ENCODE results near the gene EDRF1.
"Not testable (repeated sequence)": the region's sequence is repeated elsewhere in the genome, so short reads cannot be mapped to it uniquely, and the experiment has no call there.

The EDRF1 gene

DNA sequence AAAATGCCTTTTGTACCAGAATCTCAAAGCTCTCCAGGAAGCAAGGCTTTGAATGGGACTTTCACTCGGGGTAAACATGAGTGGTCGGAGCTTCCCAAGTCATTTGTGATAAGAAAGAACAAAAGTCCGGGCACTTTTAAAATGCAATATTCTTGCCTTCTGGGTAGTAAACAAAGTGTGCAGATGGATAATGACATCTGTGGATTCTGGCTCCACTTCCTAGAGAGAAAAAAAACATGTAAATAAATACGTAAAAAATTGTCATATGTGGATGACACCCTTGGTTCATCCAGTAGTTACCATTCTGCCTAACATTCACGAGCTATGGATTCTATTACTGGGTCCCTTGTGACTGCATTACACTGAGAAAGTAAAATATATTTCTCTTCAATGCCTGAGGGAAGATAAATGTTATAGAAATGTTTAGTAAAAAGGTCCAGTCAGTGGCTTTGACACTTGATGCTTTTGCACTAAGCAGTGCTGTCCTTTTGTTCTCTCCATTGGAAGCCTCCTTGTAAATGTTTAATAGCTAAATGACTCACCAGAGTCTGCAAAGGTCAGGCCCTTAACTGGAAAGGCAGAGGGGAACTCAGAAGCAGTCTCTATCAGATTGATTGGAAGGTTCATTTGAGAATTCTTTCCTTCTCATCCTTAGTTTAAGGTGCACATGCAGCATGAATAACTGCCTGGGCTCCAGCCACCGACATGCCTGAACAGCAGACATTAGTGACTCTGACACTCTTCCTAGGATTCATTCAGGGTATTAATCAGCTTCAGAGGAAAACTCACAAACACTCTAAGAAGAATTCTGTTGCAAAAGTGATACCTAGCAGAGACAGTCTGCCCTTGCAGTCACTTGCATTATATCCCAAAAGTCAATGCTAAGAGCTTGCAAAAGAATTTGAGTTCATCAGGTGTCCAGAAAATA is 11.7 kb upstream of the EDRF1 start:
- no peak for DNase-seq (ENCODE audit: low read depth)

DNA sequence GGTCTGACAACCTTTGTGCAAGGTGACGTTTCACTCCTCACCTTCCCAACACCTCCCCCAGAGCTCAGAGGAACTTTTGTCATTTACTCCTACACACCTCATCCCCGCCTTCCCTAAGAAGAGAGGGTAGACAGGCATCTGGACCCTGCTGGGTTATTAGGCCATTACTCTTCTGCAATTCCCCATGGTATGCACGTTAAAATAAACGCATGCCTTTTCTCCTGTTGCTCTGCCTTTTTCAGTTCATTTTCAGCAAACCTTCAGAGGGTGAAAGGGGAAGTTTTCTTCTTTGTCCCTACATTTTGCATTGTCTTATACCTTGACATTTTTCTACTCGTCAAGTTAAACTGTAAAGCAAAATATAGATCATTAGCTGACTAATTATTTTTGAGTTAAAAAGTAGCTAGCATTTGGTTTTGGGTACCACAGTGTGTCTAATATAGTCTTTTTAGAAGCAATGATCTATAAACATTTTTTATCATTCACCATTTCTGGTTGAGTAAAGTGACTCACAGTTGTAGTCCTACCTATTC is 10.5 kb upstream of the EDRF1 start:
- no peak for DNase-seq (ENCODE audit: low read depth)

DNA sequence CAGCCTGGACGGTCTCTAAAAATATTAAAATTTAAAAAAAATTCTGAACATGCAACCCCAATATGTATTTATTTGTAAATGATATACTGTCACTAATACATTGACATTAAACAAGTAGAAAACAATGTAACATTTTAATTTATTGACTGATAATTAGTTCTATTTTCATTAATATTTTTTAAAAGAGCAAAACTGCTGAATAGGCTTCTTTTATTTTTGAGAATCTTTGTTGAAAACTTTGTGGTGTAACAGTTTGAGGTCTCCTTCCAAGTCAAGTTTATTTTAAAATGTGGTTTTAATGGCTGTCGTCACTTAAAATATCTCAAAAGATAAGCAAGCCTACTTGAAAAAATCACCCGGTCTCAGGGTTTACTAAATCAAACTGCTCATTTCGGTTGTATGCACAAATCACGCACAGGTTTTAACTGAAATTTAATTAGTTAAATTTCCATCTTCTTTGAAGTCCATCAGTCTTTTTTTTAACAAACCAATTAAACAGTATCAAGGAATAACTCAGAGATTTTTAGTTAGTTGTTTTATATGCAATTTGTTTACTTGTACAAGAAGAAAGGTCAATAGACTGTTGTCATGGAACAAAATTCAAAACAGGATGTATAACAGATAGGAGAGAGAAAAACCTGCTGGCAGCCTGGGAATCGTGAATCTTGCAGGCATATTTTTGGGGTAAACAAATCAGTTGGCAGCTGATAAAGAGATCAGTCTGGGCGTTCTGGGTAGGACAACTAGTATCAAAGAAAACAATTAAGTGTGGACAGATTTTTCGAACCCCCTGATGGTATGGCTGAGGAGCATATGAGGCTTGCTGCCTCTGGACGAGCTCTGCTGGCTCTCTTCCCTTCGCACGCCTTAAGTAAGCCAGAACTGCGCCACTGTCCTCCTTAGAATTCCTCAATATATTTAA is 9.7 kb upstream of the EDRF1 start:
- DNase-seq (ENCODE audit: low read depth): no peak

DNA sequence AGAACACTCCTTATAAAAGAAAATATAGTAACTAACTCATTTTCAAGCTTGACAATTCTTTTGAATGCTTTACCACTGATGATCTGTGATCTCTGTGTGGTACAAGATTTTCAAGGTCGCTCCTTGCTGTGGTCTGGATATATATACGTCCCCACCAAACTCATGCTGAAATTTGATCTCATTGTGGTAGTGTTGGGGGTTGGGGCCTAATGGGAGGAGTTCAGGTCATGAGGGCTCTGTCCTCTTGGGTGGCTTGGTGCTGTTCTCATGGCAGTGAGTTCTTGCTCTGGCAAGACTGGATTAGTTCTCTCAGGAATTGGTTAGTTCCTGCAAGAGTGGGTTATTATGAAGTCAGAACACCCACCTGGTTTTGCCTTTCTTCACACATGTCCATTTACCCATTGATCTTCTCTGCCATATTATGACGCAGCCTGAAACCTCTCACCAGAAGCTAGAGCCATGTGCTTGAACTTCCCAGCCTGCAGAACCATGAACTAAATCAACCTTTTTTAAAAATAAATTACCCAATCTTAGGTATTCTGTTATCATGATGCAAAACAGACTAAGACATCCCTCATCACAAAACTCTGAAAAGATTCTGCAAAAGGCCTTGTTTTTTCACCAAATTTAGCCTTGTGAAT is 8.3 kb upstream of the EDRF1 start:
- DNase-seq (ENCODE audit: low read depth): no peak

DNA sequence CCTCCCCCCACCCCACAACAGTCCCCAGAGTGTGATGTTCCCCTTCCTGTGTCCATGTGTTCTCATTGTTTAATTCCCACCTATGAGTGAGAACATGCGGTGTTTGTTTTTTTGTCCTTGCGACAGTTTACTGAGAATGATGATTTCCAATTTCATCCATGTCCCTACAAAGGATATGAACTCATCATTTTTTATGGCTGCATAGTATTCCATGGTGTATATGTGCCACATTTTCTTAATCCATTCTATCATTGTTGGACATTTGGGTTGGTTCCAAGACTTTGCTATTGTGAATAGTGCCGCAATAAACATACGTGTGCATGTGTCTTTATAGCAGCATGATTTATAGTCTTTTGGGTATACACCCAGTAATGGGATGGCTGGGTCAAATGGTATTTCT is 4.8 kb upstream of the EDRF1 start:
- not testable (repeated sequence) for DNase-seq (ENCODE audit: low read depth)

DNA sequence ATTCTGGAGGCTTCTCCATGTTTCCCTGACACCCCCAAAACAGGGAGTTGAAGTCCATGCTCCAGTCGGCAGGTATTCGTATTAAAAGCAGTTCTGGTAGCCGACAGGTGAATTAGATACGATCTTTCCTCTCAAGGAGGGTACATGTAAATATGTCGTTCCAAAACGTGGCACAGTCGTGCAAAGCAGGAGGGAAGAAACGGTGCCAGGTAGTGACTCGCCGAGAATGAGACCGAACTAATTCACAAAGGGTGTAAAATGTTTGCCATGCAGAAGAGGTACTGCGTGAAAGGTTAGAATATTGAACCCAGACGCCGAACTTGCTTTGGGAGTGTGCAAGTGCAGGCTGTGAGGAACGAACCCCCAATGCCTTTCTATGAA is 483 bp downstream of the EDRF1 start:
- DNase-seq (ENCODE audit: low read depth): no peak

DNA sequence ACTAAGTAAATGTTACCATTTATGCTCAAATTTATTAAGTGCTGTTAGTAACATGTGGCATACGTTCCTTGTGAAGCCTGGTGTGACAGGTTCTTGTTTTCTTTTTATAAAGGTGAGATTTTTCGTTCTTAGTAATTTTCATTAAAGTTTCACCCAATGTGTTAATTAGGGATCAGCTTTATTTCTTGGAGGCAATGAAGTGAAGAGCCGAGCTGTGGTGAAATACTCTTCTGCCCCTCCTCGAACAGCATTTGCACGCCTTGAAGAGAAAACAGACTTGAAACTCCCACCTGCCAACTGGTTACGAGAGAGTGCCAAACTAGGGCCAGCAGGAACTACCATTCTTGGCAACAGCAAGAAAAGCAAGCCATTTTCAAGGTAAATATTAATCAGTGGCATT is 1.5 kb downstream of the EDRF1 start:
- DNase-seq (ENCODE audit: low read depth): no peak

DNA sequence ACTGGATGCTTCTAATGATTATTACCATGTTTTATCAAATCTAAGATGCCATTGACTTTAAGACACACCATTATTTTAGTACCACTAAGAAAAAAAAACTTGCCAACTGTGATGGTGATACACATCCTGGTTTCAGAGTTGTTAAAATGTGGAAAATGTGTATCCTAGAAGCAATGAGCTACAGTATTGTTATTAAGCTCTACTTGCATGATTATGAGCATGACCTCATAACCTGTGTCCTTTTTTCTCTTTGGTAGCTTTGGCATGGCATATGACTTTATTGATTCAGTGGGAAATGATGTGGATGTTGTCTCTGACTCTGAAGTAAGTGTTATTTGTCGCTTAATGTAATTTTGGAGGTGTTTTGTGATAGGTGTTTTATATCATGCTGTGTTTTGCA is 3.3 kb downstream of the EDRF1 start:
- no peak for DNase-seq (ENCODE audit: low read depth)

DNA sequence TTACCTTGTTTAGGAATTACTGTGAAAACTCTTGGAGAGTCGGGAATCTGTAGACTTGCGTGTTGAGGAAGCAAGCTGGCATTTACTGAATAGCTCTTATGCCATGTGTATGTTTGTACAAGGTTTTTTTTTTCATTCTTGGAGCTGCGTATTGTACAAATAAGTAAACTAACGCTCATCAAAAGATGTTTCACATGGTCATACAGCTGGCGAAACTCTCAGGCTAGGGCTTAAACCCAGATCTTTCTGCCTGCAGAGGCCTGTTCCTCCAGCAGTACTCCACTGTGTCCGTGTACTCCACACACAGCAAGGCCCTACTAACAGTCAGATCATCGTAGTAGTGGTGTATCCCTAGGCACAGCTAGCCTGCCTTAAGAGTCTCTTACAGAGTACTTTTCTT is 7.4 kb downstream of the EDRF1 start:
- no peak for DNase-seq (ENCODE audit: low read depth)

DNA sequence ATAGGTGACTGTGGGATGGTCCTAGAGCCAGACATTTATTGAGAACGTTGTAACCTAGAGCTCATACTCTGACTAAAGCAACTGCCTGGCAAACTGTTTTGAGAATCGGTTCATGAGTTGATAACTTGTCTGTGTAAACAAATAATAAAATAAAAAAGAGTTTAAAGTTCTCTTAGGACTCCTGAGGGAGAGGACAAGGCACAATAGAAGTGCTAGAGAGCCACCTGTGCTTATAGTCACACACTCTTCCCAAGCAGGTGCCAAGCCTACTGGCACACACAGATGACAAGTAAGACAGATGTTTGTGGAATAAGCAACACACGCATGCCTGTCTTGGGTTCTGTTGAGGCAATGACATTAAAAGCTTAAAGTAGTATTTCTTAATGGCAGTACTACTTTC is 7.9 kb downstream of the EDRF1 start:
- no peak for DNase-seq (ENCODE audit: low read depth)

DNA sequence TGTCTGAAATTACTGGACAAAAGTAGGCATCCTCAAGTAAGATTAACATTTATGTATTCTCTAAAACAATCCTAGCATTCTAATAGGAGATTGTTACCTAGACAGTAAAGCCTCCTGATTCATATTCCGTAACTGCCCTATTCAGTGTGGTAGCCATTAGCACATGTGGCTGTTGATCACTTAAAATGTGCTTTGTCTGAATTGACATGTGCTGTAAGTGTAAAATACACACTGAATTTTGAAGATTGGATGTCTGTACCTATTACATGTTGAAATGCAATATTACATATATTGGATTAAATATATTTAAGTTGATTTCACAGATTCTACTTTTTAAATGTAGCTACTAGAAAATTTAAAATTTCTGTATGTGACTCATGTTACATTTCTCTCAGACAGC is 14.6 kb downstream of the EDRF1 start:
- DNase-seq (ENCODE audit: low read depth): no peak

DNA sequence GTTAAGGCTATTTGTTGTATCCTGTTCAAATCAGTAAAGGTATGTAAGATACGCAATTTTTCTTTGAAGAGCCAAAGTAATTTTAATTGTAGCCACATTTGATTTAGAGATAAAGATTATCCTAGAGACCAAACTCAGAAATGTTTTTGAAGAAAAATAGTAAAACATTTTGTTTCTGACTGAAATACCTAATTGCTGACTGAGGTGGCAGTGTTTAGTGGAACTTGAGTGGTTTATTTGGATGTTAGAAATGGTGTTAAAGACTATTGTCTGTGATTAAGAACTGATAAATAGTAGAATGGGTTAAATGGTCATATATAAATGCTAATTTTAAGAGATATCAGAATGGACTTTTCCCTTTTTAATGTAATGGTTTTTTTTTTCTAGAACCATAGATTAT is 15.3 kb downstream of the EDRF1 start:
- DNase-seq (ENCODE audit: low read depth): no peak

DNA sequence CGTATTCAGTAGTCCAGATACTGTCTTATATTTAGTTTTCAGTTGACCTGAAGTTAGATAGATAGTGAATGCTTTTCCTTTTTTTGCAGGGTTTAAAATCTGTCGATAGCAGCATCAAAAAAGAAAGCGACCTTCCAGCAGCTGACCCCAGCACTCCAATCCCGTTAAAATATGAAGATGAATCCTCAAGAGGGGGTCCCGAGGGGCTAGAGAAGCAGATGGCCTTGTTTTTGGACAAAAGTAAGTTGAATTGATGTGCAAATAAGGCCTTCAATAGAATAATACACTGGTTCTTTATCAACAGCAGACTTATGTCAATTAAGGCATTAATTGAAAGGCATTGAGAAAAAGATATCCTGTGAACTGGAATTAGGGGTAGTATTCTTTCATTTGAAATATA is 18.7 kb downstream of the EDRF1 start:
- DNase-seq (ENCODE audit: low read depth): no peak

DNA sequence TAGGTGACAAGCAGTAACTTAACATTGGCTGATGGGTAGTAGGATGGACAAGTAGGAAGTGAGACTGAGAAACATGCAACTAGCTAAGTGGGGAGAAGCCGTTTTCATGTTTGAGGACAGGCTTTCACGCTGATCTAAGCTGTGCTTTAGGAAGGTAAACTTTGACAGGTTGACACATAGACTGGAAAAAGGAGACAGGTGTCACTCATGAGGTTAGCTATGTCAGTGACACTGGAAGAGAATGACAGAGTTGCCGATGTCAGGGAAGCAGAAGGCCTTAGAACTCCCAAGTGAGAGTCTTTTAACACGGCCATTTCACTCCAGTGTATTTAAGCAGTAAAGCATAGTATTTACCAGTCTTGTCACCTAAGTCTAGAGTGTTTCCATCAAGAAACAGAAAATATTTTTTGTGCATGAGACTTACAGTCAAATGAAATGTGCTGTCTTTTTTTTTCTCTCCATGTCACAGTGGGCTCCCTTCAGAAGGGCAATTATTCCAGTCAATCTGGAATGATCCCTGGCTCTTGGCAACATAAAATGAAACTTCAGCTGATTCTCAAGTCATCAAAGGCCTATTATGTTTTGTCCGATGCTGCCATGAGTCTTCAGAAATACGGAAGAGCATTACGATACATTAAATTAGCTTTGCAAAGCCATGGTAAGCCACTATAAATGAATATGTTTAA is 20.6 kb downstream of the EDRF1 start:
- no peak for DNase-seq (ENCODE audit: low read depth)

DNA sequence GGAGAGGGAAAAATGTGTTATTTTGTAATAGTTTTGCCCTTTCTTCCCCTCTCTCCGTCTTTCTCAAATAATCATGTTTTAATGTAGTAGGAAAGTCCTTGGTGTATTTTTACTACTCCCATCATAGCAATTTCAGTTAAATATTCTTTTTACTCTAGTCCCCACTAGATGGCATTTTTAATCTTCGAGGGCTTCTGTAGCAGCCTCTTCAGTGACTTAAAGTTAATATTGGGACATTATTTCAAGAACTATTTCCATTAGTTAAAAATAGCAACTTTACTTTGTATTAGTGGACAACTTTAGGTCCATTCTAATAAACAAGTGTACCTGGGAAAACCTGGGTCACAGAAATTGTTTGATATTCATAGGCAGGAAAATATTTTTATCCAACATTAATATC is 23.0 kb downstream of the EDRF1 start:
- DNase-seq (ENCODE audit: low read depth): no peak

DNA sequence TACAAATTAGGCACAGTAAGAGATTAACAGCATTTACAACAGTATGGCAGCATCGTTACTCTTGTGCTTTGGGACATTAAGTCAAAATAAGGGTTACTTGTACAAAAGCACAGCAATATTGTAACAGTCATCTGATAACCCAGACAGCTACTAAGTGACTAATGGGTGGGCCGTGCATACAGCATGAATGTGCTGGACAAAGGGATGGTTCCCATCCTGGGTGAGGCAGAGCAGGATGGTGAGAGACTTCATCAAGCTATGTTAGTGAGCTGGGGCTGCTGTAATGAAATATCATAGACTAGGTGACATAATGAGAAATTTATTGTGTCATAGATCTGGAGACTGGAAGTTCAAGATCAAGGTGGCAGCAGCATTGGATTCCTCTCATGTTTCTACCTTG is 25.4 kb downstream of the EDRF1 start:
- no peak for DNase-seq (ENCODE audit: low read depth)

DNA sequence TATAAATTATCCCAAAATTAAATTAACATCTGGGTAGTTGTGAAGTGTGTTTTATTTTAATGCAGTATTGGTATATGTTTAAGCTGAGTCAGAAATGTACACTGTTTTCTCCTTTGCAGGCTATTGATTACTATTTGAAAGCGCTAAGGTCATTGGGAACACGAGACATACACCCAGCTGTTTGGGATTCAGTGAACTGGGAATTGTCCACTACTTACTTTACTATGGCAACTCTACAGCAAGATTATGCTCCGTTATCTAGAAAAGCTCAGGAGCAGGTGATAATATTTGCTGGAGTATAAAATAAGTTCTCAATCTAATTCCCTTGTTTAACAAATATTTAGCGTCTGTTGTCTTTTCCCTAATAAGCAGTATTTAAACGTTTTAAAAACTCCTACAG is 27.9 kb downstream of the EDRF1 start:
- DNase-seq (ENCODE audit: low read depth): no peak

DNA sequence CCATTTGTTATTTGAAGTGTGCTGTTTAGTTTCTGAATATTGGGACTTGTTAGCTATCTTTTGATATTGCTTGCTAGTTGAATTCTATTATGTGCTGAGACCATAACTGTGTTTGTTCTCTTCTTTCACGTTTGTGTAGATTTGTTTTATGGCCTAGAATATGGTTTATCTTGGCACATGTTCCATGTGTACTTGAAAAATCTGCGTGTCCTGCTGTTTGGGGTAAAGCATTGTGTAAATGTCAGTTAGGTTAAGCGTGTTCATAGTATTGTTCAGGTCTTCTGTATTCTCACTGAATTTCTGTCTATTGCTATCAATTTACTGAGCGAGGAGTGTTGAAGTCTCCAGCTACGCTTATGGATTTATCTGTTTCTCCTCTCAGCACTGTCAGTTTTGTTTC is 36.7 kb downstream of the EDRF1 start:
- no peak for DNase-seq (ENCODE audit: low read depth)

DNA sequence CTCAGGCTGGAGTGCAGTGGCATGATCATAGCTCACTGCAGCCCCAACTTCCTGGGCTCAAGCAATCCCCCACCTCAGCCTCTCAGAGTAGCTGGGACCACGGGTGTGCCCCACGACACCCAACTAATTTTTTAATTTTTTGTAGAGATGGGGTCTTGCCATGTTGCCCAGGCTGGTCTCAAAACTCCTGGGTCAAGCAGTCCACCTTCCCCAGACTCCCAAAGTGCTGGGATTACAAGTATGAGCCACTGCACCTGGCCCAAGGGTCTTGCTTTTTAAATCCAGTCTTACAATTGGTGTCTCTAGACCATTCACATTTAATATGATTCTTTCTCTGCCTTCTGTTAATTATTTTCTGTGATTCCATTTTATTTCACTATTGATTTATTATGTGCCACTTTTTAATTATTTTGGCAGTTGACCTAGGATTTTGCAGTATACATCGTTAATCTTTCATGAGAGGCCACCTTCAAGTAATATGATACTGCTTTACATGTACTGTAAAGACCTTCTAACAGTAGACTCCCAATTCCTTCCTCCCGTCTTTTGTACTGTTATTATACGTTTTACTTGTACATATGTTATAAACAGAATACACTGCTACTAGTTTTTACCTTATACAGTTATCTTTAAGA is 37.5 kb downstream of the EDRF1 start:
- DNase-seq (ENCODE audit: low read depth): no peak

DNA sequence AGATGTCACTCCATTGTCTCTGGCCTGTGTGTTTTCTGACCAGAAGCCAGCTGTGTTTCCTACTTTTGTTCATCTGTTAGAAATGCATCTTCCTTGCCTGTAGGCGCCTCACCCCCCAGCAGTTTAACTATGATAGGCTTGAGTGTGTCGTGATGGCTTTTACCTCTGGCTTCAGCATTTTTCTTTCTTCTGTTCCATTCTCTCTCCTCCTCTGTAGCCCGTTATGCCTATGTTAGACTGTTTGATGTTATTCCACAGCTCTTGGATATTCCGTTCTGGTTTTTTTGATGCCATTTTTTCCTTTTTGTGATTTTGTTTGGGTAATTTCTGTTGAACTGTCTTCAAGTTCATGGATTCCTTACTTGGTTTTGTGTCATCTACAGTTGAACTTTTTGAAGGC is 38.2 kb downstream of the EDRF1 start:
- no peak for DNase-seq (ENCODE audit: low read depth)

DNA sequence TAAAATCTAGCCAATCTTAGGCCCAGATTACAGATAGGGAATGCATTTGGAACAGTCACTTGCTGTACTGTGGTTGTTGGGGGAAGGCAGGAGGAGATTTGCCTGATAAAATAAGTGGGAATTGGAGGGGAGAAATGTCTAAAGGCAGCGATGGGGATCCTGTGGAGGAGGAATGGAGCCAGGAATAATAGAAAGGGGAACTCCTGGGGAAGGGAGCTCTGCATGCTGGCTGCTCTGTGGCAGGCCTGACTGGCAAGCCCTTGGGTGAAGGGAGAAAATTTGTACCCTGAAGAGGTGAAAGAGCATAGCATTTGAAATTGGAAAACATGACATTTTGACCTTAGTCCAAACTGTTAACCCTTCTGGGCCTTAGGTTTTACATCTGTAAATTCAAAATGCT is 42.5 kb downstream of the EDRF1 start:
- no peak for DNase-seq (ENCODE audit: low read depth)
